OCI-LY7 (cell line): Measurements from ENCODE around the gene SLC5A10. TPM values are rescaled to one million over a fixed set of nuclear protein-coding genes. Genes with fewer than 3 reads are reported as not detected.

Source experiments
- BruUV-seq: library from RNA; stranded (reverse); fragments of 400-500 nt; replicated peaks from 2 replicates; lab custom pipeline; 2021; lab: Mats Ljungman, UMichigan
- CTCF ChIA-PET: fragments of 300-600 bp; sonication (Branson Sonifier 250); formaldehyde crosslinking; loops from one replicate; lab custom pipeline; 2022; ENCODE audit warnings: antibody characterized with exemption; ENCODE audit not compliant: unreplicated experiment; lab: Charles Lee
- POLR2A ChIA-PET: fragments of 300-600 bp; sonication (Branson Sonifier 250); formaldehyde crosslinking; loops from one replicate; lab custom pipeline; 2022; ENCODE audit warnings: antibody characterized with exemption; lab: Charles Lee
- DNase-seq: peaks from one replicate; pipeline ENCODE4 v3.0.0-alpha.2; 2015; ENCODE audit warnings: low spot score
- H2AFZ ChIP-seq: fragments of 200-600 bp; sonication (generic), shearing (Covaris generic); 2 replicates; pipeline ENCODE4 v1.6.1; 2014; ENCODE audit warnings: mild to moderate bottlenecking, antibody characterized with exemption, low read length, moderate library complexity
- H3K27ac ChIP-seq: fragments of 200-600 bp; sonication (generic); 2 replicates; pipeline ENCODE4 v1.5.1; 2014; ENCODE audit warnings: mixed run types, low read depth, mild to moderate bottlenecking, moderate library complexity, low read length, inconsistent platforms; ENCODE audit not compliant: poor library complexity, severe bottlenecking
- H3K36me3 ChIP-seq: fragments of 200-600 bp; sonication (generic); 2 replicates; pipeline ENCODE4 v1.6.1; 2014; ENCODE audit warnings: mild to moderate bottlenecking, antibody characterized with exemption, low read length, moderate library complexity, mixed read lengths; ENCODE audit not compliant: insufficient read depth
- H3K4me1 ChIP-seq: fragments of 200-600 bp; sonication (generic); 2 replicates; pipeline ENCODE4 v1.5.1; 2014; ENCODE audit warnings: mild to moderate bottlenecking, low read length; ENCODE audit not compliant: insufficient read depth, poor library complexity, severe bottlenecking
- H3K4me2 ChIP-seq: fragments of 200-600 bp; sonication (generic); 2 replicates; pipeline ENCODE4 v1.6.1; 2014; ENCODE audit warnings: mild to moderate bottlenecking, low read length
- H3K4me3 ChIP-seq: fragments of 200-600 bp; sonication (generic); 2 replicates; pipeline ENCODE4 v1.5.1; 2014; ENCODE audit warnings: mild to moderate bottlenecking, low read depth, low read length; ENCODE audit not compliant: poor library complexity, severe bottlenecking
- H3K79me2 ChIP-seq: fragments of 200-600 bp; sonication (generic); 2 replicates; pipeline ENCODE4 v1.6.1; 2016; ENCODE audit warnings: low read depth, mild to moderate bottlenecking, low read length, moderate library complexity, mixed read lengths; ENCODE audit not compliant: insufficient read depth
- H3K9me2 ChIP-seq: fragments of 200-600 bp; sonication (generic); 2 replicates; pipeline ENCODE4 v1.6.1; 2016; ENCODE audit warnings: mild to moderate bottlenecking, low read length, mixed read lengths; ENCODE audit not compliant: insufficient read depth
- H3K9me3 ChIP-seq: fragments of 200-600 bp; sonication (generic); 2 replicates; pipeline ENCODE4 v1.6.1; 2014; ENCODE audit warnings: mild to moderate bottlenecking, mixed run types, low read length, mixed read lengths
- H4K20me1 ChIP-seq: fragments of 200-600 bp; sonication (generic); 2 replicates; pipeline ENCODE4 v1.6.1; 2014; ENCODE audit warnings: mild to moderate bottlenecking, antibody characterized with exemption, low read length, moderate library complexity, mixed read lengths; ENCODE audit not compliant: insufficient read depth
- EZH2phosphoT487 ChIP-seq: fragments of 200-600 bp; sonication (generic); IDR thresholded peaks from 2 replicates; pipeline ENCODE4 v1.6.1; 2018; ENCODE audit warnings: low read depth, borderline replicate concordance, mild to moderate bottlenecking, mixed run types, antibody characterized with exemption, low read length, moderate library complexity, mixed read lengths
- intact Hi-C: fragments of 100-400 bp; cut with micrococcal nuclease; formaldehyde crosslinking; loops from one replicate; pipeline ENCODE4 v1.10.0; 2022; ENCODE audit not compliant: unreplicated experiment
- total RNA-seq, 2 experiments: library from RNA; depleted of rRNA in 1 of 2; stranded (reverse); fragments of >200 nt in 1 of 2; shearing (Covaris generic) in 1 of 2; gene quantifications; 2 replicates each; pipeline ENCODE4 v1.2.3, GENCODE V29; 2014 to 2022
- TF ChIP-seq, protein P1 (sequence below): fragments of 200-600 bp; sonication (generic); conservative IDR thresholded peaks from 2 replicates; pipeline ENCODE4 v1.5.1; 2014; ENCODE audit warnings: mild to moderate bottlenecking, antibody characterized with exemption, low read length, moderate library complexity, mixed read lengths

The SLC5A10 gene
- total RNA-seq, 2 experiments from 2014 or later: not detected

DNA sequence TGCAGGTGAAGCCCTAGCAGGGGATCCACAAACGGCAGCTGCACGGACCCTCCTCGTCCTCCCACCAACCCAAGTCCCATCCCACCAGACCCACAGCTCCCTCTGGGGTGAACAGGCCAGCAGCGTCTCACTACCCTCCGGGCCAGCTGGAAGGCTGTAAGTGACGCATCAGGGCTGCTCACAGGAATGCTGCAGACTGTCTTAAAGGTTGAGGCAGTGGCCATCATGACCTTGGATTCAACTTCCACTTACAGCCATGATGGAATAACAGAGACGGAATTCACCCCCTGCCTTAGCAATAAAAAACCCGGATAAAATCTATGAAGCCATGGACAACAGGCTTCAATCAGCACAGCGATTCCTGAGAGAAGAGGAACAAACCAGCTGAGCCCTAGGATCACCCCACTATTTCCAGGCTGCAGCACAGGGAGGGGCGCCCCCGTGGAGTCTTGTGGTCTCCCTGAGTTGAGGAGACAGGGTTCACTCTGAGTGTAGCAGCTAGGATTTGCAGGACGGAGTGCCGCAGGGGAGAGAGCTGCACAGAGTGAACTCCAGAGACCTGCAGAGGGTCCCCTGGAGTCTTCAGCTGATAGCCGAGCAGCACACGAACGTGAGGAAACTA is 42.1 kb downstream of the SLC5A10 start:
- no peak for DNase-seq
- peaks cover 4% of the 10 kb centered on the region; the same call in 1 of the 2 replicates for H3K9me3 ChIP-seq
- no peaks in the 10 kb centered on the region for H3K9me2 ChIP-seq
- no peak overlapping the region for H3K27ac ChIP-seq
- TF ChIP-seq, protein P1, sequence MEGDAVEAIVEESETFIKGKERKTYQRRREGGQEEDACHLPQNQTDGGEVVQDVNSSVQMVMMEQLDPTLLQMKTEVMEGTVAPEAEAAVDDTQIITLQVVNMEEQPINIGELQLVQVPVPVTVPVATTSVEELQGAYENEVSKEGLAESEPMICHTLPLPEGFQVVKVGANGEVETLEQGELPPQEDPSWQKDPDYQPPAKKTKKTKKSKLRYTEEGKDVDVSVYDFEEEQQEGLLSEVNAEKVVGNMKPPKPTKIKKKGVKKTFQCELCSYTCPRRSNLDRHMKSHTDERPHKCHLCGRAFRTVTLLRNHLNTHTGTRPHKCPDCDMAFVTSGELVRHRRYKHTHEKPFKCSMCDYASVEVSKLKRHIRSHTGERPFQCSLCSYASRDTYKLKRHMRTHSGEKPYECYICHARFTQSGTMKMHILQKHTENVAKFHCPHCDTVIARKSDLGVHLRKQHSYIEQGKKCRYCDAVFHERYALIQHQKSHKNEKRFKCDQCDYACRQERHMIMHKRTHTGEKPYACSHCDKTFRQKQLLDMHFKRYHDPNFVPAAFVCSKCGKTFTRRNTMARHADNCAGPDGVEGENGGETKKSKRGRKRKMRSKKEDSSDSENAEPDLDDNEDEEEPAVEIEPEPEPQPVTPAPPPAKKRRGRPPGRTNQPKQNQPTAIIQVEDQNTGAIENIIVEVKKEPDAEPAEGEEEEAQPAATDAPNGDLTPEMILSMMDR: no peak
- no peak for TF ChIP-seq EZH2phosphoT487
- peaks cover 14% of the 10 kb centered on the region for H3K4me1 ChIP-seq
- H2AFZ ChIP-seq: no peak overlapping the region
- intact Hi-C loops: no loop called here
- no peak overlapping the region for H3K4me3 ChIP-seq
- CTCF ChIA-PET: no interaction called here
- POLR2A ChIA-PET: no interaction called here
- H3K4me2 ChIP-seq: peak overlapping the region; percentile 43; the same call in 1 of the 2 replicates
- BruUV-seq: no TSS peak
- no peaks in the 10 kb centered on the region for H4K20me1 ChIP-seq
- peaks cover 4% of the 10 kb centered on the region; the same call in 1 of the 2 replicates for H3K36me3 ChIP-seq
- H3K79me2 ChIP-seq: no peaks in the 10 kb centered on the region

DNA sequence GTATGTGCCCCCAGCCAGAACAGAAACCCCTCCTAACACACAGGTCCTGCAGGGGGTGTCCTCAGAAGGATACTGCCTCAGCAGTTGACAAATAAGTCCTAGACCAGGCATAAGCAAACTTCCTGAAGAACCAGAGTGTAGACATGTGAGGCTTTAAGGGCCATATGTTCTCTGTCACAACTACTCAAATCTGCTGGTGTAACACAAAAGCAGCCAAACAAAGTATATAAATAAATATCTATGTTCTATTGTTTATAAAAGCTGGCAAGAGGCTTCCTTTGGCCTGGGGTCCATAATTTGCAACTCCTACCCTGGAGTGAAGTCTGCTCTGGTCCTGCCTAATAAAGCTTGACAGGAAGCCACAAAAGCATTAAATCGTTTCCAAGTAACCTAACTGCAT is 42.7 kb downstream of the SLC5A10 start:
- H3K4me3 ChIP-seq: no peak overlapping the region
- H3K36me3 ChIP-seq: peaks cover 4% of the 10 kb centered on the region; the same call in 1 of the 2 replicates
- no peak overlapping the region for H3K27ac ChIP-seq
- no peak overlapping the region for H2AFZ ChIP-seq
- POLR2A ChIA-PET: no interaction called here
- no peak for DNase-seq
- no TSS peak for BruUV-seq
- H3K4me1 ChIP-seq: peaks cover 14% of the 10 kb centered on the region
- TF ChIP-seq, protein P1: no peak
- TF ChIP-seq EZH2phosphoT487: no peak
- no peaks in the 10 kb centered on the region for H4K20me1 ChIP-seq
- H3K79me2 ChIP-seq: no peaks in the 10 kb centered on the region
- H3K4me2 ChIP-seq: no peak overlapping the region
- peaks cover 4% of the 10 kb centered on the region; the same call in 1 of the 2 replicates for H3K9me3 ChIP-seq
- intact Hi-C loops: no loop called here
- no peaks in the 10 kb centered on the region for H3K9me2 ChIP-seq
- CTCF ChIA-PET: no interaction called here

DNA sequence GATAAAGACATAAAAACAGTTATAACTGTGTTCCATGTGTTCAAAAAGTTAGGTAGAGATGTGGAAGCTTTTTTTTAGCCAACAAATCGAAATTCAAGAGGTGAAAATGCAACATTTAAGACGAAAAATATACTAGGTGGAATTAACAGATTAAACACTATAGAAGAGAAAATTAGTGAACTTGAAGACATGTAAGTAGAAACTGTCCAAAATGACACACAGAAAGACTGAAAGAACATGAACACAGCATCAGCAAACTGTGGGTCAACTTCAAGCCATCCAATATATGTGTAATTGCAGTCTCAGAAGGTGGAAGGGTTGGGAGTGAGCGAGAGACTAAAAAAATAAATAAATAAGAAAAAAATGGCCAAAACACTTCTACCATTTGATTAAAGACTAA is 43.3 kb downstream of the SLC5A10 start:
- Histone ChIP-seq H3K9me3 (peaks cover 4% of the 10 kb centered on the region; the same call in 1 of the 2 replicates), H2AFZ (no peak overlapping the region), H3K79me2 (no peaks in the 10 kb centered on the region), H4K20me1 (no peaks in the 10 kb centered on the region), H3K4me1 (peaks cover 14% of the 10 kb centered on the region), H3K4me3 (no peak overlapping the region), H3K27ac (no peak overlapping the region), H3K9me2 (no peaks in the 10 kb centered on the region), H3K4me2 (no peak overlapping the region), H3K36me3 (peaks cover 4% of the 10 kb centered on the region; the same call in 1 of the 2 replicates)
- no peak for TF ChIP-seq EZH2phosphoT487
- TF ChIP-seq, protein P1: no peak
- intact Hi-C loops: no loop called here
- CTCF ChIA-PET: no interaction called here
- BruUV-seq: no TSS peak
- POLR2A ChIA-PET: no interaction called here
- no peak for DNase-seq
